A673 (cell line): ENCODE results near the gene CDH1.

Source experiments
- CTCF ChIP-seq: fragments of 300-800, 200-600 bp; sonication (generic); conservative IDR thresholded peaks from 2 replicates; pipeline ENCODE4 v1.5.1; 2017; ENCODE audit warnings: low read depth, mild to moderate bottlenecking, antibody characterized with exemption, low read length, moderate library complexity, mixed read lengths
- EZH2 ChIP-seq: fragments of 200-600 bp; sonication (generic); IDR thresholded peaks from 2 replicates; pipeline ENCODE4 v1.6.1; 2017; ENCODE audit warnings: borderline replicate concordance, low read depth, mild to moderate bottlenecking, mixed read lengths, antibody characterized with exemption, low read length; ENCODE audit not compliant: poor library complexity, severe bottlenecking

GRCh38 chr16:68700120-68700519, 37.0 kb upstream of the CDH1 start:
- TF ChIP-seq CTCF = no peak
- TF ChIP-seq EZH2 = no peak
